ENCODE data around the gene SLC43A3.

DNA sequence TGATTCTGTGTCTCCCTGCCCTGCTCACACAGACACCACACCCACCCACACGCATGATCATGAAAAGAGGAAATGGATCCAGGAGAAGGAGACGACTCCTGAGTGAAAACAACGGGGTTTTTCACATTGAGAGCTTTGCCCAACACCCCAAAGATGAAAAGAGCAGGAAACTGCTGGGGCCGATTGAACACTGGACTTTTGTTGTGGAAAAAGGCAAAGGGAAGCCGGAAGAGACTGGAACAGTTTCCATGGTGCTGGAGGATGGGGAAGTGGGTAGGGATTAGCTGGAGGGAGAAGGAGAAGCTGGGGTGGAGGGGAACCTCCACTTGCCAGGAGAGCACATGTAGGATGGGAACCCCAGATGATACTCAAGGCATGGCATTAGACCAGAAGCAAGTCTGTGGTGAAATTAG lies 5.2 kb upstream of the SLC43A3 start:
- TF ChIP-seq, protein P1, sequence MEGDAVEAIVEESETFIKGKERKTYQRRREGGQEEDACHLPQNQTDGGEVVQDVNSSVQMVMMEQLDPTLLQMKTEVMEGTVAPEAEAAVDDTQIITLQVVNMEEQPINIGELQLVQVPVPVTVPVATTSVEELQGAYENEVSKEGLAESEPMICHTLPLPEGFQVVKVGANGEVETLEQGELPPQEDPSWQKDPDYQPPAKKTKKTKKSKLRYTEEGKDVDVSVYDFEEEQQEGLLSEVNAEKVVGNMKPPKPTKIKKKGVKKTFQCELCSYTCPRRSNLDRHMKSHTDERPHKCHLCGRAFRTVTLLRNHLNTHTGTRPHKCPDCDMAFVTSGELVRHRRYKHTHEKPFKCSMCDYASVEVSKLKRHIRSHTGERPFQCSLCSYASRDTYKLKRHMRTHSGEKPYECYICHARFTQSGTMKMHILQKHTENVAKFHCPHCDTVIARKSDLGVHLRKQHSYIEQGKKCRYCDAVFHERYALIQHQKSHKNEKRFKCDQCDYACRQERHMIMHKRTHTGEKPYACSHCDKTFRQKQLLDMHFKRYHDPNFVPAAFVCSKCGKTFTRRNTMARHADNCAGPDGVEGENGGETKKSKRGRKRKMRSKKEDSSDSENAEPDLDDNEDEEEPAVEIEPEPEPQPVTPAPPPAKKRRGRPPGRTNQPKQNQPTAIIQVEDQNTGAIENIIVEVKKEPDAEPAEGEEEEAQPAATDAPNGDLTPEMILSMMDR (IDR thresholded peaks at IDR 0.05): no peak
- TF ChIP-seq POLR2A (IDR thresholded peaks at IDR 0.05): no peak

Data from vagina (tissue), 2 donors.